ENCODE measurements around the gene DYRK1A.

DYRK1A gene

GRCh38 chr21:37389456-37389855 lies 22.9 kb downstream of the DYRK1A start:
- Histone ChIP-seq H3K36me3 (ENCODE audit: low read depth) (peaks cover under 1% of the 10 kb centered on the region; the same call in 1 of the 2 replicates), H3K9me3 (ENCODE audit: severe bottlenecking) (peaks cover 2% of the 10 kb centered on the region), H3K27ac (ENCODE audit: poor library complexity, severe bottlenecking) (no peak overlapping the region), H3K4me1 (ENCODE audit: insufficient read depth, poor library complexity, severe bottlenecking) (peaks cover 2% of the 10 kb centered on the region), H3K27me3 (ENCODE audit: insufficient read depth, poor library complexity, severe bottlenecking) (no peaks in the 10 kb centered on the region), H3K4me3 (ENCODE audit: severe bottlenecking) (no peak overlapping the region)
- no peak for TF ChIP-seq CTCF (IDR thresholded peaks at IDR 0.05; ENCODE audit: poor library complexity, severe bottlenecking)
- DNase-seq (ENCODE audit: low spot score) (no peak), ATAC-seq (ENCODE audit: low read depth) (no peak)

- DNase-seq (ENCODE audit: low spot score): no peak
- Histone ChIP-seq H3K27me3 (ENCODE audit: insufficient read depth, poor library complexity, severe bottlenecking) (no peaks in the 10 kb centered on the region), H3K36me3 (ENCODE audit: low read depth) (no peaks in the 10 kb centered on the region), H3K4me3 (ENCODE audit: severe bottlenecking) (no peak overlapping the region), H3K27ac (ENCODE audit: poor library complexity, severe bottlenecking) (no peak overlapping the region), H3K4me1 (ENCODE audit: insufficient read depth, poor library complexity, severe bottlenecking) (no peaks in the 10 kb centered on the region), H3K9me3 (ENCODE audit: severe bottlenecking) (no peaks in the 10 kb centered on the region)
- TF ChIP-seq CTCF (IDR thresholded peaks at IDR 0.05; ENCODE audit: poor library complexity, severe bottlenecking): no peak
- no peak for ATAC-seq (ENCODE audit: low read depth)
These were observed 25.1 kb downstream of the DYRK1A start for GRCh38 chr21:37391666-37392065.

GRCh38 chr21:37392441-37392840 lies 25.9 kb downstream of the DYRK1A start:
- Histone ChIP-seq H3K27me3 (ENCODE audit: insufficient read depth, poor library complexity, severe bottlenecking) (no peaks in the 10 kb centered on the region), H3K27ac (ENCODE audit: poor library complexity, severe bottlenecking) (no peak overlapping the region), H3K4me3 (ENCODE audit: severe bottlenecking) (no peak overlapping the region), H3K9me3 (ENCODE audit: severe bottlenecking) (no peaks in the 10 kb centered on the region), H3K4me1 (ENCODE audit: insufficient read depth, poor library complexity, severe bottlenecking) (no peaks in the 10 kb centered on the region), H3K36me3 (ENCODE audit: low read depth) (no peaks in the 10 kb centered on the region)
- DNase-seq (ENCODE audit: low spot score) (no peak), ATAC-seq (ENCODE audit: low read depth) (no peak)
- no peak for TF ChIP-seq CTCF (IDR thresholded peaks at IDR 0.05; ENCODE audit: poor library complexity, severe bottlenecking)

- no peak for DNase-seq (ENCODE audit: low spot score)
- Histone ChIP-seq H3K27ac (ENCODE audit: poor library complexity, severe bottlenecking) (no peak overlapping the region), H3K4me1 (ENCODE audit: insufficient read depth, poor library complexity, severe bottlenecking) (no peaks in the 10 kb centered on the region), H3K36me3 (ENCODE audit: low read depth) (no peaks in the 10 kb centered on the region), H3K27me3 (ENCODE audit: insufficient read depth, poor library complexity, severe bottlenecking) (no peaks in the 10 kb centered on the region), H3K9me3 (ENCODE audit: severe bottlenecking) (no peaks in the 10 kb centered on the region), H3K4me3 (ENCODE audit: severe bottlenecking) (no peak overlapping the region)
- TF ChIP-seq CTCF (IDR thresholded peaks at IDR 0.05; ENCODE audit: poor library complexity, severe bottlenecking): no peak
- ATAC-seq (ENCODE audit: low read depth): no peak
These were observed 26.5 kb downstream of the DYRK1A start for GRCh38 chr21:37393030-37393429.

GRCh38 chr21:37393786-37394185 lies 27.2 kb downstream of the DYRK1A start:
- Histone ChIP-seq H3K4me3 (ENCODE audit: severe bottlenecking) (no peak overlapping the region), H3K27me3 (ENCODE audit: insufficient read depth, poor library complexity, severe bottlenecking) (no peaks in the 10 kb centered on the region), H3K36me3 (ENCODE audit: low read depth) (no peaks in the 10 kb centered on the region), H3K9me3 (ENCODE audit: severe bottlenecking) (no peaks in the 10 kb centered on the region), H3K27ac (ENCODE audit: poor library complexity, severe bottlenecking) (no peak overlapping the region), H3K4me1 (ENCODE audit: insufficient read depth, poor library complexity, severe bottlenecking) (no peaks in the 10 kb centered on the region)
- TF ChIP-seq CTCF (IDR thresholded peaks at IDR 0.05; ENCODE audit: poor library complexity, severe bottlenecking): no peak
- ATAC-seq (ENCODE audit: low read depth) (no peak), DNase-seq (ENCODE audit: low spot score) (no peak)

Data from RWPE2 (cell line).